Measurements from ENCODE around the gene A1BG.

GRCh38 chr19:58385891-58386575 is 32.7 kb upstream of the A1BG start:
- TF ChIP-seq EP300 (IDR thresholded peaks at IDR 0.05) (no peak), POLR2AphosphoS5 (IDR thresholded peaks at IDR 0.05) (no peak), POLR2A (IDR thresholded peaks at IDR 0.05) (no peak)

Measured in sigmoid colon (tissue), 4 donors.